Immature natural killer cell (primary cell): ENCODE measurements around the gene SLC9A9. TPM values are rescaled to one million over a fixed set of nuclear protein-coding genes. Genes with fewer than 3 reads are reported as not detected.

Source experiments
- DNase-seq, 3 donors: peaks; one replicate each; pipeline ENCODE4 v3.0.0; 2022; ENCODE audit warnings: mixed read lengths in 1 of 3
- H3K27ac Mint-ChIP-seq, 6 donors: one replicate each; pipeline ENCODE4 v1.8.0; 2020; ENCODE audit warnings: mixed read lengths in 6 of 6, mild to moderate bottlenecking in 5 of 6, inconsistent platforms in 4 of 6, moderate library complexity in 3 of 6
- H3K27me3 Mint-ChIP-seq, 3 donors: one replicate each; pipeline ENCODE4 v1.8.0; 2020 to 2021; ENCODE audit warnings: low read depth in 3 of 3, mild to moderate bottlenecking in 3 of 3, mixed read lengths in 3 of 3, moderate library complexity in 3 of 3, inconsistent platforms in 1 of 3
- H3K36me3 Mint-ChIP-seq, 3 donors: one replicate each; pipeline ENCODE4 v1.8.0; 2020; ENCODE audit warnings: mixed read lengths in 3 of 3, inconsistent platforms in 2 of 3, mild to moderate bottlenecking in 2 of 3
- H3K4me1 Mint-ChIP-seq, 2 donors: one replicate each; pipeline ENCODE4 v1.8.0; 2020; ENCODE audit warnings: inconsistent platforms in 2 of 2, mild to moderate bottlenecking in 2 of 2, mixed read lengths in 2 of 2, moderate library complexity in 1 of 2
- H3K4me3 Mint-ChIP-seq, 5 donors: one replicate each; pipeline ENCODE4 v1.8.0; 2020; ENCODE audit warnings: mild to moderate bottlenecking in 5 of 5, mixed read lengths in 5 of 5, inconsistent platforms in 3 of 5, moderate library complexity in 3 of 5
- H3K9me3 Mint-ChIP-seq, 6 donors: one replicate each; pipeline ENCODE4 v1.8.0; 2020; ENCODE audit warnings: mild to moderate bottlenecking in 6 of 6, mixed read lengths in 6 of 6, inconsistent platforms in 4 of 6, moderate library complexity in 3 of 6
- polyA plus RNA-seq, 3 donors: library from polyadenylated mRNA; unstranded; fragments of 300-500 nt; fragmentation: Illumina TruSeq; gene quantifications; one replicate each; pipeline ENCODE4 v1.2.3, GENCODE V29; 2021

SLC9A9 gene
- polyA plus RNA-seq, 3 donors from 2014 or later: 17.2 to 21.3 (median 19.7) TPM

GRCh38 chr3:143859465-143860203 is 11.4 kb upstream of the SLC9A9 start:
- H3K36me3 Mint-ChIP-seq: no peaks in the 10 kb centered on the region
- H3K27me3 Mint-ChIP-seq: peaks cover 8 to 25% (median 13%) of the 10 kb centered on the region in 3 donors
- H3K27ac Mint-ChIP-seq: no peak overlapping the region
- H3K9me3 Mint-ChIP-seq: peaks cover 0 to 5% (median 0%) of the 10 kb centered on the region in 6 donors
- H3K4me3 Mint-ChIP-seq: no peak overlapping the region
- no peak for DNase-seq
- no peaks in the 10 kb centered on the region for H3K4me1 Mint-ChIP-seq

DNA sequence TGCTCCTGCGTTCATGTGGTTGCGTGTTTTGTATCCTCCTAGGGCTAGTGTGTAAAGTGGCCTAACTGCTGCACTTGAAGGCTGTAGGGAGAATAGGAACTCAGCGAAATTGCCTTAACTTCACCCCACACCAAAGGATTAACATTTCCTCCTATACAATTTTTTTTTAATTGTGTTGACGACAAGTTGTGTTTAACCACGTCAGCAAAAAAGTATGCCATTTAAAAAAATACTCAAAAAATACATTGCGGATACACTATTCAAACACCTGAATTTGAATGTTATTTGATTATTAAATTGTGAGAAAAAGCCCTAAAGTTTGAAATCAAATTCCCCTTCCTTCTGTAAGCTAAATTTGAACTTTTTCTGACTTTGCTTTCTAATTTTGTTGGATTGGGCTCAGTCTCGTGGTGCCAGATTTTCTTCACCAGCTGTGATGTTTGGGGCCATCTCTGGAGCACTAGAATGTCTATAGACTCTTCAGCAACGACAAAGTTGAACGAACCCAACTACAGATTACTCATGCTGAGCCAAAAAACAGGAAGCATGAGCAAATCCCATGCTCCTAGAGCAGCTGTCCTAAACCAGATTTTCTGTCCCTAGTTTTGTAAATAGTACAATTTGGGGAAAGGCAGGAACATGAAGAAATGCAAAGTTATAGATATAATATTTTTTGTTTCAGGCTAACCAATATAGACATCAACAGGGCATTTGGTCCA is 8.1 kb upstream of the SLC9A9 start:
- Mint-ChIP-seq H3K9me3 (peaks cover 0 to 5% (median 0%) of the 10 kb centered on the region in 6 donors), H3K36me3 (no peaks in the 10 kb centered on the region), H3K27me3 (peaks cover 8 to 18% (median 10%) of the 10 kb centered on the region in 3 donors), H3K27ac (no peak overlapping the region), H3K4me1 (no peaks in the 10 kb centered on the region), H3K4me3 (no peak overlapping the region)
- no peak for DNase-seq

DNA sequence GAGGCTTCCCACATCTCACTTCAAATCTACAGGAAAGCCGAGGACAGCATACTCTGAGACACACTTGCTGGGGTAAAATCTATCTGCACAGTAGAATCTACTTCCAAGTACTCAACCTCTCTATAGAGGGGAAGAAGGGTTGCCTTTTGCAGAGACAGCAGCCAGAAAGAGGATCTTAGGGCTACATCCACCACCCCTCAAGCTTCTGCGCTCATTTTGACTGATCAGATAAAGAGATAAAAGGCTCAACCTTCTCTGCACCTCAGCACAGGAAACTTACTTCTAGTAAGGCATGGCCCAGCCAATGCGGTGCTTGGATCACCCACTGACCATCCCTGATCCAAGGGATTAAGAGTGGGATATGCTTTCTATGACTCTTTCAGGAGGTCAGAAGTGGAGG is 6.9 kb upstream of the SLC9A9 start:
- H3K4me3 Mint-ChIP-seq: no peak overlapping the region

DNA sequence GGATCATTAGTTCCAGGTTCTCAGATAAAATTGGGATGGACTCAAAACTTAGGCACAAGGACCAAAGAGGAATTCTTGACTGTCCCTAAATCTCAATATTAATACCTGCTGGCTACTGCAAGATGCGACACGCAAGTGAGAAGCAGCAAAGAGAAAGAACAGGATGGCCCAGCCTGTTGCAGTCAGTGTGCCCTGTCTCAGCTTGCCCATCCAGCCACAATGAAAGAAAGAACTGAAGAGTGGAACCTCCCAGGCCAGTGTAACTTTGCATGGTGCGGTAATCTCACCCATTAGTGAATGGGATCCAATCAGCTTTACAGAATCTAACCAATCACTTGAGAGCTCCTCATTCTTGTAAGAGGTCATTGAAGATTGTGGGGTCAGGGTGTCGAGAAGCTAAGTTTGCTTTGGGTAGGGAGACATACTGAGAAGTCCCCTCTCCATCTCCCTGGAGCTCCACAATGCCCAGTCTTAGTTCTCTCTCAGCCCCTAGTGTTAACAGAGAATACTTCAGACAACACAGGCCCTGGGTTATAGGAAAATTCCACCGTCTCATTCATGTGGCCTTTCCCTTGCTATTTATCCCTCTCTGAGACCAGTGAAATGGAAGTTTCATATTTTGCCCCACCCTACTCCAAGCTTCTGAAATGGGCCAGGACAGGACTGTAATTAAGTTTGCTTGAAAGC is 3.2 kb upstream of the SLC9A9 start:
- Mint-ChIP-seq H3K4me1 (peaks cover 16 to 33% of the 10 kb centered on the region in 2 donors), H3K36me3 (no peaks in the 10 kb centered on the region), H3K27ac (no peak overlapping the region), H3K9me3 (no peaks in the 10 kb centered on the region), H3K4me3 (no peak overlapping the region), H3K27me3 (peaks cover 0 to 4% (median 3%) of the 10 kb centered on the region in 3 donors)
- DNase-seq: no peak

More for the DNA sequence above, 6.9 kb upstream of the SLC9A9 start:
- no peaks in the 10 kb centered on the region for H3K9me3 Mint-ChIP-seq
- no peaks in the 10 kb centered on the region for H3K4me1 Mint-ChIP-seq
- DNase-seq: no peak
- H3K27ac Mint-ChIP-seq: no peak overlapping the region
- peaks cover 2 to 7% (median 5%) of the 10 kb centered on the region in 3 donors for H3K27me3 Mint-ChIP-seq
- H3K36me3 Mint-ChIP-seq: no peaks in the 10 kb centered on the region

DNA sequence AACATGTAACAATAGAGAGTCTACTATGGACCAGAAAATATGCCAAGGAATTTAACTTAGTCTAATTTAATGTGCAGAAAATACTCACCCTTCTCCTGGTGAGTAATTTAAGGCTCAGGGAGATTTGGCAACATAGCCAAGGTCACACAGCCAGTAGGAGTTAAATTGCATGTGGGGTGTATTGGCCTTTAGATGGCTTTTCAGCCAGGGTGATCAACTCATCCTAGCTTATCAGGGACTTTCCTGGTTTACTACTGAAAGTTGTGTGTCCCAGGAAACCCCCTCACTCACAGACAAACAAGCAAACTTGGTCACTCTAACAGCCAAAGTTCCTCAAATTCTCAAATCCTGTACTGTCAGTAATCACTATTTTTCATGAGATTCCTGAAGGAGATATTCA is 2.6 kb upstream of the SLC9A9 start:
- Mint-ChIP-seq H3K27me3 (peaks cover 0 to 3% (median 1%) of the 10 kb centered on the region in 3 donors), H3K27ac (no peak overlapping the region), H3K4me3 (no peak overlapping the region), H3K36me3 (no peaks in the 10 kb centered on the region), H3K4me1 (peaks cover 20 to 38% of the 10 kb centered on the region in 2 donors), H3K9me3 (no peaks in the 10 kb centered on the region)
- no peak for DNase-seq

GRCh38 chr3:143849854-143850549 is 1.7 kb upstream of the SLC9A9 start:
- H3K27me3 Mint-ChIP-seq: peaks cover 0 to 3% (median 0%) of the 10 kb centered on the region in 3 donors
- H3K4me3 Mint-ChIP-seq: no peak overlapping the region

GRCh38 chr3:143848704-143849103 is 436 bp upstream of the SLC9A9 start:
- H3K36me3 Mint-ChIP-seq: no peaks in the 10 kb centered on the region
- H3K4me3 Mint-ChIP-seq: peak overlapping the region; percentile 93 to 98 (median 96)
- peak overlapping the region; percentile 84 to 97 (median 92) for H3K27ac Mint-ChIP-seq
- H3K4me1 Mint-ChIP-seq: peaks cover 26 to 55% of the 10 kb centered on the region in 2 donors
- peaks cover 0 to 3% (median 0%) of the 10 kb centered on the region in 3 donors for H3K27me3 Mint-ChIP-seq
- DNase-seq: no peak
- H3K9me3 Mint-ChIP-seq: no peaks in the 10 kb centered on the region

More at GRCh38 chr3:143849854-143850549, 1.7 kb upstream of the SLC9A9 start:
- Mint-ChIP-seq H3K27ac (no peak overlapping the region), H3K4me1 (peaks cover 24 to 45% of the 10 kb centered on the region in 2 donors), H3K9me3 (no peaks in the 10 kb centered on the region), H3K36me3 (no peaks in the 10 kb centered on the region)
- no peak for DNase-seq

DNA sequence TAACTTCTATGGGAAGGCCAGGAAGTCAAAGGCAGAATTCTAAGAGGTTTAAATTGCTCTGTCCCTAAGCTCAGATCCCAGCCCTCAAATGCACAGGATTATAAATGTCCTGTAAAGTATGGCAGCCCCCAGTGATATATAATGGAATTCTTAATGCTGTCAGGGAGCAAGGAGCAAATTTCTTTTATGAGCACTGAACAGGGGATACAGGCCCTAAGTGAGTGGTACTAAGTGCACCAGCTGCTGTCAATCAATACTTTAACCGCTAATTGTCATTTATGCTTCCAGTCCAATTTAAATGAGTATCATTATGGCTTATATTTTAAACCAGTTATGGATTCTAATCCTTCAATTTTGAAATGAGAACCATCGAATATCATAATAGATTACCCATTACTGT is 4.7 kb downstream of the SLC9A9 start:
- peaks cover 31 to 48% of the 10 kb centered on the region in 2 donors for H3K4me1 Mint-ChIP-seq
- H3K9me3 Mint-ChIP-seq: no peaks in the 10 kb centered on the region
- H3K27me3 Mint-ChIP-seq: no peaks in the 10 kb centered on the region
- H3K27ac Mint-ChIP-seq: no peak overlapping the region
- no peak for DNase-seq
- H3K36me3 Mint-ChIP-seq: peaks cover 0 to 5% (median 0%) of the 10 kb centered on the region in 3 donors
- H3K4me3 Mint-ChIP-seq: no peak overlapping the region

GRCh38 chr3:143840636-143841035 is 7.6 kb downstream of the SLC9A9 start:
- H3K36me3 Mint-ChIP-seq: peaks cover 3 to 9% (median 3%) of the 10 kb centered on the region in 3 donors
- no peaks in the 10 kb centered on the region for H3K9me3 Mint-ChIP-seq
- no peaks in the 10 kb centered on the region for H3K27me3 Mint-ChIP-seq
- no peak overlapping the region for H3K27ac Mint-ChIP-seq
- no peak for DNase-seq
- H3K4me1 Mint-ChIP-seq: peaks cover 13 to 21% of the 10 kb centered on the region in 2 donors
- no peak overlapping the region for H3K4me3 Mint-ChIP-seq

GRCh38 chr3:143839980-143840379 is 8.3 kb downstream of the SLC9A9 start:
- no peaks in the 10 kb centered on the region for H3K9me3 Mint-ChIP-seq
- no peak overlapping the region for H3K27ac Mint-ChIP-seq
- peaks cover 3 to 13% (median 6%) of the 10 kb centered on the region in 3 donors for H3K36me3 Mint-ChIP-seq
- peaks cover 9 to 18% of the 10 kb centered on the region in 2 donors for H3K4me1 Mint-ChIP-seq
- H3K4me3 Mint-ChIP-seq: no peak overlapping the region
- no peak for DNase-seq
- H3K27me3 Mint-ChIP-seq: no peaks in the 10 kb centered on the region

GRCh38 chr3:143837076-143837475 is 11.2 kb downstream of the SLC9A9 start:
- H3K4me3 Mint-ChIP-seq: no peak overlapping the region
- no peaks in the 10 kb centered on the region for H3K9me3 Mint-ChIP-seq
- H3K27me3 Mint-ChIP-seq: no peaks in the 10 kb centered on the region
- peaks cover 10 to 19% of the 10 kb centered on the region in 2 donors for H3K4me1 Mint-ChIP-seq
- DNase-seq: no peak
- H3K27ac Mint-ChIP-seq: no peak overlapping the region
- H3K36me3 Mint-ChIP-seq: peaks cover 3 to 14% (median 7%) of the 10 kb centered on the region in 3 donors

- Mint-ChIP-seq H3K4me3 (no peak overlapping the region), H3K27me3 (peaks cover 0 to 1% (median 0%) of the 10 kb centered on the region in 3 donors), H3K4me1 (peaks cover 26 to 32% of the 10 kb centered on the region in 2 donors), H3K27ac (peak overlapping the region in 1 of 6 donors; percentile 69), H3K9me3 (no peaks in the 10 kb centered on the region), H3K36me3 (peaks cover 3 to 10% (median 7%) of the 10 kb centered on the region in 3 donors)
- DNase-seq: no peak
Measured at GRCh38 chr3:143835312-143835711, 13.0 kb downstream of the SLC9A9 start.

- H3K4me1 Mint-ChIP-seq: peaks cover 22 to 35% of the 10 kb centered on the region in 2 donors
- H3K27ac Mint-ChIP-seq: peak overlapping the region in 1 of 6 donors; percentile 58
- H3K9me3 Mint-ChIP-seq: no peaks in the 10 kb centered on the region
Measured at GRCh38 chr3:143832433-143832832, 15.8 kb downstream of the SLC9A9 start.

More at GRCh38 chr3:143832433-143832832, 15.8 kb downstream of the SLC9A9 start:
- no peak for DNase-seq
- H3K4me3 Mint-ChIP-seq: peak overlapping the region in 1 of 5 donors; percentile 7
- peaks cover 0 to 2% (median 1%) of the 10 kb centered on the region in 3 donors for H3K27me3 Mint-ChIP-seq
- H3K36me3 Mint-ChIP-seq: peaks cover 6 to 29% (median 22%) of the 10 kb centered on the region in 3 donors
